ENCODE measurements around the gene KCTD2.

Gene KCTD2, protein sequence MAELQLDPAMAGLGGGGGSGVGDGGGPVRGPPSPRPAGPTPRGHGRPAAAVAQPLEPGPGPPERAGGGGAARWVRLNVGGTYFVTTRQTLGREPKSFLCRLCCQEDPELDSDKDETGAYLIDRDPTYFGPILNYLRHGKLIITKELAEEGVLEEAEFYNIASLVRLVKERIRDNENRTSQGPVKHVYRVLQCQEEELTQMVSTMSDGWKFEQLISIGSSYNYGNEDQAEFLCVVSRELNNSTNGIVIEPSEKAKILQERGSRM

DNA sequence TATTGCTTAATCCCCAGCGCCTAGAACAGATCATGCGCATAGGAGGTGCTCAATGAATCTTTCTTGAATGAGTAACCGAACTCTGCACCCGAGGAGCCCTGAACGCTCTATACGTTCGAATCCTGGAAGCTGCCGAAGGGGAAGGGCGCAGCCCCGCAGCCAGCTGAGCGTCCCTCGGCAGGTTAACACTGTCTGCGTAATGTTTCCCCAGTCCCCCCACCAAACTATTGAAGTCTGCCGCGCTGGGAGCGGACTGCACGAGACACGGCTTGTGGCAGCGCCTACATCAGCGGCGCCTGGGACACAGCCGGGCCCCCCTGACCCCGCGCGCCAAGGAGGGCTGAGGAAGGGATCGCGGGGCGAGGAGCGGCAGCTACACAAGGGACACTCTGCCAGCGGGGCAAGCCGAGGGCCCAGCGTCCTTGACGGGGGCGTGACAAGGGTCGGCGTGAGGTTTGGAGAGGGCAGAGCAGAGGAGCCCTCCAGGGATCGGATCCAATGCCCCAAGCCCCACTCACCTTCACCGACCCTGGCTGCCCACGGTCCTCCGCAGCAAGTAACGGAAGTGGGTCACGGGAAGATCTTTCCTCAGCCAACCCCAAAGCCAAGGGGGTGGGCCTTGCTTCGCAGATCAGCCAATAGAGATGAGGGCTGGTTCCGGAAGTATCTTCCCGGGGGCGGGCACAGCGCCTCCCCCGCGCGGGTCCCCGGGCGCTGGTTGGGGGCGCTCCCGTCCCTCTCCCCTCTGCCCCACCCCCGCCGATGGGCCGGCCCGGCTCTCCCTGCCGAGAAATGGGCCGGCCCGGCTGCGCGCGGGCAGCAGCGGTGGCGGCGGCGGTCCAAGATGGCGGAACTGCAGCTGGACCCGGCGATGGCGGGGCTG, at the start of gene KCTD2, which contains the start of gene ATP5PD:
Gene KCTD2, plus strand, starts transcription at position 819 of the 883 bp plus-strand sequence. Its CDS starts 26 bp downstream, at position 845.
Gene ATP5PD, minus strand, starts transcription at position 563 of the 883 bp plus-strand sequence. CDS start 4,319 bp downstream, outside the sequence.
- peak within 1 kb of the TSS; percentile 64 for H3K4me3 ChIP-seq (ENCODE audit: control insufficient read depth, low read depth, low read length)
- DNase-seq (ENCODE audit: low read depth), result peak; percentile 88
- TF ChIP-seq, protein P1, sequence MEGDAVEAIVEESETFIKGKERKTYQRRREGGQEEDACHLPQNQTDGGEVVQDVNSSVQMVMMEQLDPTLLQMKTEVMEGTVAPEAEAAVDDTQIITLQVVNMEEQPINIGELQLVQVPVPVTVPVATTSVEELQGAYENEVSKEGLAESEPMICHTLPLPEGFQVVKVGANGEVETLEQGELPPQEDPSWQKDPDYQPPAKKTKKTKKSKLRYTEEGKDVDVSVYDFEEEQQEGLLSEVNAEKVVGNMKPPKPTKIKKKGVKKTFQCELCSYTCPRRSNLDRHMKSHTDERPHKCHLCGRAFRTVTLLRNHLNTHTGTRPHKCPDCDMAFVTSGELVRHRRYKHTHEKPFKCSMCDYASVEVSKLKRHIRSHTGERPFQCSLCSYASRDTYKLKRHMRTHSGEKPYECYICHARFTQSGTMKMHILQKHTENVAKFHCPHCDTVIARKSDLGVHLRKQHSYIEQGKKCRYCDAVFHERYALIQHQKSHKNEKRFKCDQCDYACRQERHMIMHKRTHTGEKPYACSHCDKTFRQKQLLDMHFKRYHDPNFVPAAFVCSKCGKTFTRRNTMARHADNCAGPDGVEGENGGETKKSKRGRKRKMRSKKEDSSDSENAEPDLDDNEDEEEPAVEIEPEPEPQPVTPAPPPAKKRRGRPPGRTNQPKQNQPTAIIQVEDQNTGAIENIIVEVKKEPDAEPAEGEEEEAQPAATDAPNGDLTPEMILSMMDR (IDR thresholded peaks at IDR 0.05; ENCODE audit: control insufficient read depth, insufficient read depth, low read depth, low read length, missing control alignments), result no peak

DNA sequence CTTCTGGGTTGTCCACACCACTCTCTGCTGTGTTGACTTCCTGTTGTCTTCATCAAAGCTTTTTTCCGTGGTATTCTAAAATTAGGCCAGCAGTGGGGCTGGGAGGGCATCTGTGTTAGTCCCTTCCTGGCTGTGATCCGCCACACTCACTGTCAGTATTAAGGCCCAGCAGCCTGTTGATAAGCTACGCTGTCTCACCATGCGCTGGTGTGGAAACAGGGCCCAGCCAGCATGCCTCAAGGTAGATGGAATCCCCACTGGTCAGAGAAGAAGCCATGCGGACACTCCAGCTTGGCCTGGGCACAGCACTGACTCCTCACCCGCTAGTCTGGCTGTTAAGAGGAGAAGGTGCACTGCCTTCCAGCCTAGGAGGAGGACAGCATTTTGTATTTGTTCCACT, 48.2 kb upstream of the KCTD2 start:
- no peak for DNase-seq (ENCODE audit: low read depth)
- TF ChIP-seq, protein P1 (IDR thresholded peaks at IDR 0.05; ENCODE audit: control insufficient read depth, insufficient read depth, low read depth, low read length, missing control alignments), result no peak
- H3K4me3 ChIP-seq (ENCODE audit: control insufficient read depth, low read depth, low read length), result no peak overlapping the region

DNA sequence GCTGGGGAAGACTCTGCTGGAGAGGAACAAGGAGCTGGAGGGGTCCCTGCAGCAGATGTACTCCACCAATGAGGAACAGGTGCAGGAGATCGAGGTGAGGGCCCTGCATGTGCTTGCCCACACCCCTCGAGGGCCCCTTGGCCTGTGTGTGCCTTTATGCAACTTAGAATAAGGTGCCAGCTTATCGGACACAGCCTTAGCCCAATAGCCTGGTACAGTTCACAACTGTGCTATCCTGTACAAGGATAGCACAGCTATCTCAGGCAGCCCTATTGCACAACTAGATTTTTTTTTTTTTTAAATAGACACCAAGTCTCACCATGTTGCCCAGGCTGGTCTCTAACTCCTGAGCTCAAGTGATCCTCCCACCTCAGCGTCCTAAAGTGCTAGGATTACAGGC, 47.5 kb upstream of the KCTD2 start:
- no peak overlapping the region for H3K4me3 ChIP-seq (ENCODE audit: control insufficient read depth, low read depth, low read length)
- no peak for DNase-seq (ENCODE audit: low read depth)
- TF ChIP-seq, protein P1 (IDR thresholded peaks at IDR 0.05; ENCODE audit: control insufficient read depth, insufficient read depth, low read depth, low read length, missing control alignments), result no peak

DNA sequence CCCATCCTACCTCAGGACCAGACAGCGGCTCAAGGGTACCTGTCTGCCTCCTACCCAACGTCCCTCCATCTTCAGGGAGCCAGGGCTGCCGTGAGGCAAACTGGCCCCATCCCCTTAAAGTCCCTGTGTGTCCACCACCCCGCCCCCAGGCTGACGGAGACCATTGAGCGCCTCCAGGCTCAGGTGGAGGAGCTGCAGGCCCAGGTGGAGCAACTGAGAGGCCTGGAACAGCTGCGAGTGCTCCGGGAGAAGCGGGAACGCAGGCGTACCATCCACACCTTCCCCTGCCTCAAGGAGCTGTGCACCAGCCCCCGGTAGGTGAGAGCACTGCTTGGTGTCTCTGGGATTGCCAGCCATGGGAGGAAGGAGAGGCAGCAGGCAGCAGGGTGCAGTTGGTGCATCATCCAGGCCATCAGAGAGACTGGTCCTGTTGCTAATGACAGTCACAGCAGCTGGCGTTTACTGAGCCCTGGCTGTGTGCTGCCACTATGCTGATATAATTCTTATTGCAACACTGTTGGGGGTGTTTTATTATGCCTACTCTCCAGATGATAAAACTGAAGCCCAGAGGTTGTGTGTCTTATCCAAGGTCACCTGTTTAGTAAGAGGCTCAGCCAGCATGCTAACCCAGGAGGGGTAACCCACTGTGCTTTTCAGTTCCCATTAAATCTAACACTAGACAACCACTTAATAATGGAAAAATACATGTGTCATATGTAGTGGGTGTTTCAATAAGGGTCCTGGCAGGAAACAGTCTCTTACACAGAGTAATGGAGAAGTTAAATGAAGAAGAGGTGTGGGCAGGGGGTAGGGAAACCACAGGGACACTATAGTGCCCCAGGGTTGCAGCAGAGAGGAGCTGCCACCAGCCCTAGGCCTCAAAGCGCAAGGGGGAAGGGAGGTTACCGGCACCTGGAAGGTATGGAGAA, 44.8 kb upstream of the KCTD2 start:
- H3K4me3 ChIP-seq (ENCODE audit: control insufficient read depth, low read depth, low read length), result no peak overlapping the region
- no peak for DNase-seq (ENCODE audit: low read depth)
- TF ChIP-seq, protein P1 (IDR thresholded peaks at IDR 0.05; ENCODE audit: control insufficient read depth, insufficient read depth, low read depth, low read length, missing control alignments), result no peak

DNA sequence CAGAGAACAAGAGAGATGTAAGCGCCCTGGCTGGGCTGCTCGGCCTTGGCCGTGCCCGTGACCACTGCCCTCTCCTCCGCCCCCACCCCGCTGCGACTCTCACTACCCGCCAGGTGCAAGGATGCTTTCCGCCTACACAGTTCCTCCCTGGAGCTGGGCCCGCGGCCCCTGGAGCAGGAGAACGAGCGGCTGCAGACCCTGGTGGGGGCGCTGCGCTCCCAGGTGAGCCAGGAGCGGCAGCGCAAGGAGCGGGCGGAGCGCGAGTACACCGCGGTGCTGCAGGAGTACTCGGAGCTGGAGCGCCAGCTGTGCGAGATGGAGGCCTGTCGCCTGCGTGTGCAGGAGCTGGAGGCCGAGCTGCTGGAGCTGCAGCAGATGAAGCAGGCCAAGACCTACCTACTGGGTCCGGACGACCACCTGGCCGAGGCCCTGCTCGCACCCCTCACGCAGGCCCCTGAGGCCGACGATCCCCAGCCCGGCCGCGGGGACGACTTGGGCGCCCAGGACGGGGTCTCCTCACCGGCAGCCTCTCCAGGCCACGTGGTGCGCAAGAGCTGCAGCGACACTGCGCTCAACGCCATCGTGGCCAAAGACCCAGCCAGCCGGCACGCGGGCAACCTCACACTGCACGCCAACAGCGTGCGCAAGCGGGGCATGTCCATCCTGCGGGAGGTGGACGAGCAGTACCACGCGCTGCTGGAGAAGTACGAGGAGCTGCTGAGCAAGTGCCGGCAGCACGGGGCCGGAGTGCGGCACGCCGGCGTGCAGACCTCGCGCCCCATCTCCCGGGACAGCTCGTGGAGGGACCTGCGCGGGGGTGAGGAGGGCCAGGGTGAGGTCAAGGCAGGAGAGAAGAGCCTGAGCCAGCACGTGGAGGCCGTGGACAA, 43.7 kb upstream of the KCTD2 start:
- H3K4me3 ChIP-seq (ENCODE audit: control insufficient read depth, low read depth, low read length), result no peak overlapping the region
- DNase-seq (ENCODE audit: low read depth), result no peak
- TF ChIP-seq, protein P1 (IDR thresholded peaks at IDR 0.05; ENCODE audit: control insufficient read depth, insufficient read depth, low read depth, low read length, missing control alignments), result no peak
